Measurements from ENCODE around the gene RPS6KA4. TPM values are rescaled to one million over a fixed set of nuclear protein-coding genes. Genes with fewer than 3 reads are reported as not detected.
A peak's percentile ranks its signal among the peaks of the same experiment; 100 is the strongest.

Gene RPS6KA4
- total and polyA plus RNA-seq, 2 of the 13 experiments (the other 11 are each of a cell fraction or from before 2014, with no cell fraction given), result 8.9 to 14.2 TPM

GRCh38 chr11:64356498-64357411 is 2.2 kb upstream of the RPS6KA4 start (continued):
- 0 out of 2 replicates have a peak, but pooled peaks have one; percentile 32 for TF ChIP-seq ZSCAN25 (CRISPR knock-in tag; IDR thresholded peaks at IDR 0.05)
- TF ChIP-seq, protein P1, sequence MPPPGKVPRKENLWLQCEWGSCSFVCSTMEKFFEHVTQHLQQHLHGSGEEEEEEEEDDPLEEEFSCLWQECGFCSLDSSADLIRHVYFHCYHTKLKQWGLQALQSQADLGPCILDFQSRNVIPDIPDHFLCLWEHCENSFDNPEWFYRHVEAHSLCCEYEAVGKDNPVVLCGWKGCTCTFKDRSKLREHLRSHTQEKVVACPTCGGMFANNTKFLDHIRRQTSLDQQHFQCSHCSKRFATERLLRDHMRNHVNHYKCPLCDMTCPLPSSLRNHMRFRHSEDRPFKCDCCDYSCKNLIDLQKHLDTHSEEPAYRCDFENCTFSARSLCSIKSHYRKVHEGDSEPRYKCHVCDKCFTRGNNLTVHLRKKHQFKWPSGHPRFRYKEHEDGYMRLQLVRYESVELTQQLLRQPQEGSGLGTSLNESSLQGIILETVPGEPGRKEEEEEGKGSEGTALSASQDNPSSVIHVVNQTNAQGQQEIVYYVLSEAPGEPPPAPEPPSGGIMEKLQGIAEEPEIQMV (CRISPR knock-in tag; IDR thresholded peaks at IDR 0.05; ENCODE audit: low read depth), result no peak
- TF ChIP-seq STAG1 (CRISPR knock-in tag; IDR thresholded peaks at IDR 0.05), result peak; percentile 26; the same call in 1 of the 2 replicates
- TF ChIP-seq NFYC (CRISPR knock-in tag; IDR thresholded peaks at IDR 0.05), result no peak
- TF ChIP-seq THAP9 (CRISPR knock-in tag; IDR thresholded peaks at IDR 0.05; ENCODE audit: borderline replicate concordance), result no peak
- TF ChIP-seq, protein P2, sequence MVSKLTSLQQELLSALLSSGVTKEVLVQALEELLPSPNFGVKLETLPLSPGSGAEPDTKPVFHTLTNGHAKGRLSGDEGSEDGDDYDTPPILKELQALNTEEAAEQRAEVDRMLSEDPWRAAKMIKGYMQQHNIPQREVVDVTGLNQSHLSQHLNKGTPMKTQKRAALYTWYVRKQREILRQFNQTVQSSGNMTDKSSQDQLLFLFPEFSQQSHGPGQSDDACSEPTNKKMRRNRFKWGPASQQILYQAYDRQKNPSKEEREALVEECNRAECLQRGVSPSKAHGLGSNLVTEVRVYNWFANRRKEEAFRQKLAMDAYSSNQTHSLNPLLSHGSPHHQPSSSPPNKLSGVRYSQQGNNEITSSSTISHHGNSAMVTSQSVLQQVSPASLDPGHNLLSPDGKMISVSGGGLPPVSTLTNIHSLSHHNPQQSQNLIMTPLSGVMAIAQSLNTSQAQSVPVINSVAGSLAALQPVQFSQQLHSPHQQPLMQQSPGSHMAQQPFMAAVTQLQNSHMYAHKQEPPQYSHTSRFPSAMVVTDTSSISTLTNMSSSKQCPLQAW (CRISPR knock-in tag; IDR thresholded peaks at IDR 0.05), result 0 out of 2 replicates have a peak, but pooled peaks have one; percentile 38
- TF ChIP-seq ZBTB20 (CRISPR knock-in tag; IDR thresholded peaks at IDR 0.05; ENCODE audit: borderline replicate concordance, low read depth), result no peak
- no peak for TF ChIP-seq ZKSCAN5 (CRISPR knock-in tag; IDR thresholded peaks at IDR 0.05)
- peak; percentile 17 for TF ChIP-seq ZNF883 (CRISPR knock-in tag; IDR thresholded peaks at IDR 0.05; ENCODE audit: not compliant biosample characterization)
- TF ChIP-seq SRSF9 (IDR thresholded peaks at IDR 0.05; ENCODE audit: borderline replicate concordance, insufficient read depth, low read depth, low read length, poor library complexity, severe bottlenecking), result no peak
- TF ChIP-seq MAZ (IDR thresholded peaks at IDR 0.05; ENCODE audit: borderline replicate concordance, low read depth, low read length), result peak; percentile 43; the same call in 1 of the 2 replicates
- TF ChIP-seq MAZ (CRISPR knock-in tag; IDR thresholded peaks at IDR 0.05; ENCODE audit: low read depth), result no peak
- TF ChIP-seq, protein P3, sequence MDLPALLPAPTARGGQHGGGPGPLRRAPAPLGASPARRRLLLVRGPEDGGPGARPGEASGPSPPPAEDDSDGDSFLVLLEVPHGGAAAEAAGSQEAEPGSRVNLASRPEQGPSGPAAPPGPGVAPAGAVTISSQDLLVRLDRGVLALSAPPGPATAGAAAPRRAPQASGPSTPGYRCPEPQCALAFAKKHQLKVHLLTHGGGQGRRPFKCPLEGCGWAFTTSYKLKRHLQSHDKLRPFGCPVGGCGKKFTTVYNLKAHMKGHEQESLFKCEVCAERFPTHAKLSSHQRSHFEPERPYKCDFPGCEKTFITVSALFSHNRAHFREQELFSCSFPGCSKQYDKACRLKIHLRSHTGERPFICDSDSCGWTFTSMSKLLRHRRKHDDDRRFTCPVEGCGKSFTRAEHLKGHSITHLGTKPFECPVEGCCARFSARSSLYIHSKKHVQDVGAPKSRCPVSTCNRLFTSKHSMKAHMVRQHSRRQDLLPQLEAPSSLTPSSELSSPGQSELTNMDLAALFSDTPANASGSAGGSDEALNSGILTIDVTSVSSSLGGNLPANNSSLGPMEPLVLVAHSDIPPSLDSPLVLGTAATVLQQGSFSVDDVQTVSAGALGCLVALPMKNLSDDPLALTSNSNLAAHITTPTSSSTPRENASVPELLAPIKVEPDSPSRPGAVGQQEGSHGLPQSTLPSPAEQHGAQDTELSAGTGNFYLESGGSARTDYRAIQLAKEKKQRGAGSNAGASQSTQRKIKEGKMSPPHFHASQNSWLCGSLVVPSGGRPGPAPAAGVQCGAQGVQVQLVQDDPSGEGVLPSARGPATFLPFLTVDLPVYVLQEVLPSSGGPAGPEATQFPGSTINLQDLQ (CRISPR knock-in tag; IDR thresholded peaks at IDR 0.05), result no peak
- peak; percentile 91 for TF ChIP-seq ZKSCAN1 (IDR thresholded peaks at IDR 0.05; ENCODE audit: low read length)
- peak; percentile 71 for TF ChIP-seq CTCF (CRISPR knock-in tag; IDR thresholded peaks at IDR 0.05)
- no peak for TF ChIP-seq ZNF562 (CRISPR knock-in tag; IDR thresholded peaks at IDR 0.05; ENCODE audit: borderline replicate concordance)
- TF ChIP-seq XRCC5 (optimal IDR thresholded peaks at IDR 0.05; ENCODE audit: low read length), result peak; percentile 21
